Measurements from ENCODE around the gene TSPOAP1.

The TSPOAP1 gene

DNA sequence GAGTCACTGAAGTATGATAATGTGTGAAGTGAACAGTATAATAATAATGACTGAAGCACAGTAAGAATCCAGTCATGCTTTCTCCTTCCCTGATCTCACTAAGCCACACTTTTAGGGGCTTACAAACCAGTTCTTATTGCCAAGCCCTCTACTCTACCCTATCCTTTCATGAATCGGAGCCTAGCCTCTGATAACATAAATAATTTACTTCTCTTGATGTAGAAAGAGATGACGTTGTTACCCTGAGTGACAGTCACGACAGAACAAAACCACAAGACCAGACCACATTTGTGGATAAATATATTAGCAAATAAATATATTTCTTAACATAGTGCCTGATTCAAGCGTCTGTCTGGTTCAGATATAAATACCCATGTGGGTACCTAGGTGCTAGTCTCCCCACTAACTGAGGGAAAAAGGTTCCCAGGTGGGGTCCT, 24.8 kb upstream of the TSPOAP1 start:
- DNase-seq (ENCODE audit: low read depth) = no peak
- H3K4me3 ChIP-seq (ENCODE audit: low read length) = peak overlapping the region; percentile 99
- TF ChIP-seq, protein P1, sequence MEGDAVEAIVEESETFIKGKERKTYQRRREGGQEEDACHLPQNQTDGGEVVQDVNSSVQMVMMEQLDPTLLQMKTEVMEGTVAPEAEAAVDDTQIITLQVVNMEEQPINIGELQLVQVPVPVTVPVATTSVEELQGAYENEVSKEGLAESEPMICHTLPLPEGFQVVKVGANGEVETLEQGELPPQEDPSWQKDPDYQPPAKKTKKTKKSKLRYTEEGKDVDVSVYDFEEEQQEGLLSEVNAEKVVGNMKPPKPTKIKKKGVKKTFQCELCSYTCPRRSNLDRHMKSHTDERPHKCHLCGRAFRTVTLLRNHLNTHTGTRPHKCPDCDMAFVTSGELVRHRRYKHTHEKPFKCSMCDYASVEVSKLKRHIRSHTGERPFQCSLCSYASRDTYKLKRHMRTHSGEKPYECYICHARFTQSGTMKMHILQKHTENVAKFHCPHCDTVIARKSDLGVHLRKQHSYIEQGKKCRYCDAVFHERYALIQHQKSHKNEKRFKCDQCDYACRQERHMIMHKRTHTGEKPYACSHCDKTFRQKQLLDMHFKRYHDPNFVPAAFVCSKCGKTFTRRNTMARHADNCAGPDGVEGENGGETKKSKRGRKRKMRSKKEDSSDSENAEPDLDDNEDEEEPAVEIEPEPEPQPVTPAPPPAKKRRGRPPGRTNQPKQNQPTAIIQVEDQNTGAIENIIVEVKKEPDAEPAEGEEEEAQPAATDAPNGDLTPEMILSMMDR (IDR thresholded peaks at IDR 0.05; ENCODE audit: insufficient read depth, low read depth, low read length, missing control alignments) = no peak

DNA sequence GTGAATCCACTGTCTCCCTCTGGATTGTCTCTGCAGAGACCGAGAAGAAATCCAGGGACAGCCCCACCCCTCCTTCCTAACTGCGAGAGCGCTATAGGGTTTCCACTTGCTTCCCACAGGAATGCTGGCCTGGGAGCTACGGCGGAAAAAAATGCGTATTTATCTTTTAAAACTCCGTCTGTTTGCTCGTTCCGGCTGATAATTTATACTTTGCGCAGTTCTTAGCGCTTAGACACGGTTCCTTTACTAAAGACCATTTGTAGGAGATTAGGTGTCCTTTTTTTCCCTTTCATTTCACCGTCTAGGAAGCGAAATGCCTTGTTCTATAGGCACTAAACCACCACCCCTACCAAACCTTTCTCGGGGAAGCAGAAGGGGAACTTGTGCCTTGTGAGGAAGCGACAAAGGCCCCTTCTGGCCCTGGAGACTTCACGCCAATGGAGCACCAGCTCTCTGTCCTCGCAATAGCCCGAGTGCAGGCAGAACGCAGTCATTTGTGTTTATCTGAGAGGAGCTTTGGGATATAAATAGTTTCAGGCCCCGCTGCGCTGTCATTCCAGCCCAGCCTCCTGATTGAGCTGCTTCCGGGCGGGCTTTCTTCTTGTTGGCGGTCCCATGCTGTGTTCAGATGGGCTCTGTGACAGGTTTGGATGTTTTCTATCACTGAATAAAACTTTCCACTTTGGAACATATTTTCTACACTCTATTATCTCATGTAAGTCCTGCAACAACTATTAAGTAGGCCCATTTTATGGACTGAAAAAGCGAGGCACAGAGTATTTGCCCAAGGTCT, 24.2 kb upstream of the TSPOAP1 start:
- DNase-seq (ENCODE audit: low read depth) = peak; percentile 13
- TF ChIP-seq, protein P1 (IDR thresholded peaks at IDR 0.05; ENCODE audit: insufficient read depth, low read depth, low read length, missing control alignments) = no peak
- peak overlapping the region; percentile 99 for H3K4me3 ChIP-seq (ENCODE audit: low read length)

DNA sequence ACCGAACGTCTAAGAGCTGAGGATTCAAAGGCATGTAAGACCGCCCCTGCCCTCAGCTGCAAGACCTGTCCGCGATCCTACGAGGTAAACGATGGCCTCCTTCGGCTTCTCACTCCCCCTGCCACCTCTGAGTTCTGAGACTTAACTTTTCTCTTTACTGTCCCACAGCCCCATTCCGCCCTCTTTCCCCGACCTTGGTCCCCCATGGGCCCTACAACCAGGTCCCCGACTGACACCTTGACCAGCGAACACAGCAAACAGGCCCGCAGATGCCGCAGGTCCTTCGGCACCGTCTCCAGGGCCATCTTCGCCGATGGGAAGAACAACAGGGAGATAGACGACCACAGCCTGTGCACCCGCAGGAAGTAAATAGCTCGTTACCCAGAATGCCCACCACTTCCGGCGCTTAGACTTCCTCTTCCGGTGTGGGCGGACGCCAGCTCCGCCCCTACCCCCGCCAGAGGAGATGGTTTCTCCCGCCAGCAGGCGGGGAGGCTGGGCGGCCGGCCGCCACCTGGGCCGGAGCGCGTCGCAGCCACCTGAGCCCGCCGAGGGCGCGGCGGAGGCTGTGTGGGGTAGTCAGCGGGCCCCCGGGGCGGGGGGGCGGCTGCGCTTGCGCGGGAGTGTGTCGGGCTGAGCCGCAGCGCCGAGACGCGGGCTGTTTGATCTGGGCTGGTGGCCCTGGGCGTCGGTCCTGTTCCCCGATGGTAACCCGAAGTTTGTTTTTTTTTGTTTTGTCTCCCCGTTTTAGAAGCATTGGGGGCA, 23.4 kb upstream of the TSPOAP1 start, which contains the start of gene SUPT4H1:
TSS of gene SUPT4H1 (minus strand) at position 371 of the 765 bp plus-strand sequence. CDS start at position 305, 66 bp downstream.
- DNase-seq (ENCODE audit: low read depth) = peak; percentile 97
- TF ChIP-seq, protein P1 (IDR thresholded peaks at IDR 0.05; ENCODE audit: insufficient read depth, low read depth, low read length, missing control alignments) = no peak
- H3K4me3 ChIP-seq (ENCODE audit: low read length) = peak within 1 kb of the TSS; percentile 99

DNA sequence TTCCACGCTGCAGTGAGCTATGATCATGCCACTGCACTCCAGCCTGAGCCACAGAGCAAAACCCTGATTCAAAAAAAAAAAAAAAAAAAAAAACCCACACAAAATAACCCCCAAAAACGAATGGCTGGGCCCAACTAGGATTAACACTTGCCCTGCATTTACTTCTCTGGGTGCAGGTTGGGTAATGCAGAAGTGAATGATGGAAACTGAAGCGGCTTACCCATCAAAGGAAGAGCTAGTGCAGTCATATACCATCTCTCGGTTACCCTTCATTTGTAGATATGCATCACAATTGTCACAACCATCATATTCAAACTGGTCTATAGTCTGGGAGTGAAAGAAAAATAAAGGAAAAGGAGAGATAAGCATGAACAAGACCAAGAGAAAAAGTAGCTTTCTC, 22.6 kb upstream of the TSPOAP1 start:
- TF ChIP-seq, protein P1 (IDR thresholded peaks at IDR 0.05; ENCODE audit: insufficient read depth, low read depth, low read length, missing control alignments) = no peak
- no peak for DNase-seq (ENCODE audit: low read depth)
- H3K4me3 ChIP-seq (ENCODE audit: low read length) = peak overlapping the region; percentile 99

DNA sequence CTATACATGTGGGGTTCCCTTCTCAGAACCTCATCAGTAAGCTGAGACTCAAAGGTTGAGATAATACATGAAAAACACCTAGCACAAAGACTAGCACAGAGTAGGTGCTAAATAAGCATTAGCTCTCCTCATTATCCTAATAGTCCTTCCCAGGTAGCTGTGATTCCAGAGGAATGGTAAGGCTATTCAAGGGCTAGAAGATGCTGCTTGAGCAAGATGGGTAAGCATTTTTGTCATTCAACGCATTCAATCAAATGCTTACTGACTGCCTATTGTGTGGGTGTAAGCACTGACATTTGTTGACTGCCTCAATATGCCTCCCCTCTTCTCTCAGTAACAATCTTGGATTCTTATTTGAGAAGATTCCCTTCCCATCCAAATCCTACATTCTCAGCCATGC, 19.4 kb upstream of the TSPOAP1 start:
- no peak overlapping the region for H3K4me3 ChIP-seq (ENCODE audit: low read length)
- TF ChIP-seq, protein P1 (IDR thresholded peaks at IDR 0.05; ENCODE audit: insufficient read depth, low read depth, low read length, missing control alignments) = no peak
- DNase-seq (ENCODE audit: low read depth) = no peak

DNA sequence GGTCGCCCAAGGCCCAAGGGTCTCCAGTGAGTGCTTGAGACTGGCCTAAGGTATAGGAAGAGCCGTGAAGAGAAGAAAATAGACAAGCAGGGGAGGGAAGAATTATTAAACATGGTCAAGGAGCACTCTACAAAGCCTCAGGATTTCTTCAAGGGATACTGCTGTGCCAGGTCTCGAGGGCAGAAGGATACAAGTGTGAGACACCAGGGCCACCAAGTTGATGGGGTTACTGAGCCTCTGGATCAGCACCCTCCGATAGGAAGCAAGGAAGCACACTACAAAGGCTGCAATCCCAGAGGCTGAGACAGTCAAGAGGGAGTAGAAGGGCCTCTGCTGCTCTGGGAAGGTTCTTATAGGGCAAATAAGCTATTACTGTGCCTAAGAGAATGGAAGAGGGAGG, 16.9 kb upstream of the TSPOAP1 start:
- no peak overlapping the region for H3K4me3 ChIP-seq (ENCODE audit: low read length)
- TF ChIP-seq, protein P1 (IDR thresholded peaks at IDR 0.05; ENCODE audit: insufficient read depth, low read depth, low read length, missing control alignments) = no peak
- no peak for DNase-seq (ENCODE audit: low read depth)

Measured in epithelial cell of esophagus (primary cell).